GM19023 (cell line): Measurements from ENCODE around the gene PLEKHG5.
"Not testable (repeated sequence)": the region's sequence is repeated elsewhere in the genome, so short reads cannot be mapped to it uniquely, and the experiment has no call there.

Source experiments
- ATAC-seq: cut with Tn5 transposase; IDR thresholded peaks from one replicate; pipeline ENCODE4 v1.9.1; 2021; ENCODE audit warnings: mild to moderate bottlenecking, moderate library complexity; ENCODE audit not compliant: unreplicated experiment

PLEKHG5 gene

DNA sequence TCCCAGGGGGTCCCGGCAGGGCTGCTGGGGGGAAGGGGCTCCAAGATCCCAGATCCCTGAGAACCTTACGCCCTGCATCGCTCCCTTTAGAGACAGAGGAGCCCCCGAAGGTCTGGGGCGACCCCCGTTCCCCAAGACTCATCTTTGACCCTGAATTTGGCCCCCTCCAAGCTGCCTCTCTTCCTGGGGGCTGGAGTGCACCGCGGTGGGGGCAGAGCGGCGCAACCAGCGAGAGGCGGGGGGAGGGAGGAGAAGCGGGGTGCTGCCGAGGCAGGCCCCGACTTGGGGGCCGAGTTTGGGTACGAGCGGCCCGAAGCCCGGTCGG, 5.4 kb upstream of the PLEKHG5 start:
- ATAC-seq = no peak

- no peak for ATAC-seq
Measured at GRCh38 chr1:6496365-6496721, 4.9 kb upstream of the PLEKHG5 start.

GRCh38 chr1:6495540-6496364, 4.3 kb upstream of the PLEKHG5 start:
- ATAC-seq = no peak

- no peak for ATAC-seq
Measured at GRCh38 chr1:6495041-6495441, 3.6 kb upstream of the PLEKHG5 start.

DNA sequence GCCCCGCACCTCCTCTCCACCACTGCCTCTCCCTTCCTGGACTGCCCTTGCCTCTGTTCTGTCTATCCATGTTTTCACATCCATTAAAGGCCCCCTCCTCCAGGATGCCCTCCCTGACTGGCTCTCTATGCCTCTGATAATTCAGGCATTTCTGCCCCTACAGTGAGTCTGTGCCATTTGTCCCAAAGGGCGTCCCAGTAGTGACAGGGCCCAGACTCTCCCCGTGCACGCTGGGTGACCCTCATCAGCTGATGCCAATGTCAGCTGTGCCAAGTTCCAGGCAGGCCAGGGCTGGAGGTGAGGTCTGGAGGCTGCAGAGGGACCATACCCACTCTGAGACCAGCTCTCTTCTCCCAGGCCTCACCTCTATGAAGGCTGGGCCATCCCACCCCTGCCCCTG, 3.2 kb upstream of the PLEKHG5 start:
- no peak for ATAC-seq

DNA sequence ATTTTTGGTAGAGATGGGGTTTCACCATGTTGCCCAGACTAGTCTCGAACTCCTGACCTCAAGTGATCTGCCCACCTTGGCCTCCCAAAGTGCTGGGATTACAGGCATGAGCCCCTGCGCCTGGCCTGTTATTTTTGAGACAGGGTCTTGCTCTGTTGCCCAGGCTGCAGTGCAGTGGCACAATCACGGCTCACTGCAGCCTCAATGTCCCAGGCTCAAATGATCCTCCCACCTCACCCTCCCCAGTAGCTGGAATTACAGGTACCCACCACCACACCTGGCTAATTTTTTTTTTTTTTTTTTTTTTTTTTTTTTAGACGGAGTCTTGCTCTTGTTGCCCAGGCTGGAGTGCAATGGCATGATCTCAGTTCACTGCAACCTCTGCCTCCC, 2.4 kb upstream of the PLEKHG5 start:
- not testable (repeated sequence) for ATAC-seq

GRCh38 chr1:6491966-6492365, 499 bp upstream of the PLEKHG5 start:
- ATAC-seq = no peak

DNA sequence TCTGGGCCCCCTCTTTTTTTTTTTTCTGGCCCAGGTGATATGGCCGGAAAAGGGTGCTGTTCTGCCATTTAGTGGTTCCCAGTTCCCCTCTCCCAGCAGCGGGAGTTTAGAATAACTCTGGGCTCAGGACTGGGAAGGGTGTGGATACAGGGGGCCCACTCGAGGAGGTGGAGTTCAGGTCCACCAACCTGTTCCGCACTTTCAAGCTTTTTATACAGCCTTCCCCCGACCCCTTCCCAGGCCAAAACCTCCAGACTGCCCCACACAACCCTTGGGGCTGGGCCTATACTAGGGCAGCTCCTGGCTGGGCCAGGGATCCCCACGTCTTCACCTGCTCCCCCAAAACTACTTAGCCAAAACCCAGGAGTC, 402 bp downstream of the PLEKHG5 start:
- no peak for ATAC-seq

DNA sequence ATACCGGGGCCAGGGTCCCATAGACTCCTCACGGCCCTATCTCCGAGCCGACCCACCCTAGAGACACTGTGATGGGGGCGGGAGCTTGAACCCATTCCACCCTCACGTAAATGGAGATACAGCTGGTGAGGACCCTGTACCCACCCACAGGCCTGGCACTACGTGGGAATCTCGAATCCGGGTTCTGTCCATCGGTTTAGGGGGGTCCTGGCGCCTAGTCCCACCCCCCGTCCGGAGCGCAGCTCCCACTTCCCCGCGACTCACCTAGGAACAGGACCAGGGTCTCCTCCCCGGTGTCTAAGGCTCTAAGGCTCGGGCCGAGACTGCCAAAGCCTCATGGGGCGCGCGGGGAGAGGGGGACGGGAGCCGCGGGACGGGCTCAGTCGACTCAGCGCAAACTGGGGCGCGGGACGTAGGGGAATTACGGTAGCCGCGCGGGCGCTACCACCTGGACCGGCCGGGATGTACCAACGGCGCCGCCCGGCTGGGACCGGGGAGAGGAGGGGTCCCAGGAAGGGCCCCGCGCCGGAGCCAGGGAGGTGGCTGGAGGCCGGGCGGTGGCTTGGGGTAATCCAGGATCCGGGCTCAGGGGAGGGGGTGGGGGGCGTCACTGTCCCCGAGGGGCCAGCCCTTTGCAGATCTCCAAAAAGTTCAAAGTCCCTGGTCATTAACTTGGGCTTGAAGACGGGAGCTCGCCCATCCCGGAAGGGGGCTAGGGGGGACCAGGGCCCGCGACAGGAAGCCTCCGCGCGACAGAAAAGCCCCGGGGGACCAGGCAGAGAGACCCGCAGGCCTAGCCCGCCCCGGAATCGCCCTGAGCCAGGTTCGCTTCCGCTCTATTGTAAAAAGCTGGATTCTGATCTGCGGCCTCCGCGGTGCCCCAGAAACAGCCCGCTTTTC, 1.0 kb downstream of the PLEKHG5 start:
- peak; percentile 40 for ATAC-seq

- ATAC-seq = peak; percentile 53
Measured at GRCh38 chr1:6489799-6490180, 1.7 kb downstream of the PLEKHG5 start.

- no peak for ATAC-seq
Measured at GRCh38 chr1:6489383-6489765, 2.1 kb downstream of the PLEKHG5 start.

DNA sequence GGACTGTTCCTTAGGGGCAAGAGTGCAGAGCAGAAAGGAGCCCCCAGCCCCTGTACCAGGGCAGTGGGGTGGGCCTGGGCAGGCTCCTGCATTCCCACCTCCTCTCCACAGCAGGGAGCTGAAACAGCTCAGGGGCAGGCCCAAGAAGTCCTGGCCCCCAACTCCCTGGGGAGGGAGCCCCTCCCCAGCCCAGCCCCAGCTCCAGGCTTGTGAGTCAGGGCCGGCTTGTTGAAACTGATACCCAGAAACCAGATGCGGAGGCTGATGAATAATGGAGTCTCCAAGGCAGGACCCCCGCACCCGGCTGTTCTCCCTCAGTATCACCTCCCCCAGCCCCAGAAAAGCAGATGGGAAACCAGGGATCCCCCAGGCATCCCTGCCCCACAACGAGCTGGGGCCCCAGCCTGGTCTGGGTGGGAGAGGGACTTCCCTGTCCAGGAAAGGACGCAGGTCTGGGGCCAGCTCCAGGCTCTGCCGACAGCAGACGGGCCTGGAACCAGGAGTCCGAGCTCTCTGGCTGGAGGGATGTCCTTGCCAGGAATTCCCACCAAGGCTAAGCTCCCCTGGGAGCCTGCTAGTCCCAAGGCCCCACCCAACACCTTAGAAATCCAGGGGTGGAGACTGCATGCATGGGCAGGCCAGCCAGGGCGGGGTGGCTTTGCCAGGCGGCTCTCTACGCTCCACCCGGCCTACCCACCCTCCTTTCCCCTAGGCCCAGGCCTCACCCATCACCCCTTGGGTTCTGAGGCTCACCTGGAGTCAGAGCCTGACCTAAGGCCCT, 2.7 kb downstream of the PLEKHG5 start:
- ATAC-seq = no peak

DNA sequence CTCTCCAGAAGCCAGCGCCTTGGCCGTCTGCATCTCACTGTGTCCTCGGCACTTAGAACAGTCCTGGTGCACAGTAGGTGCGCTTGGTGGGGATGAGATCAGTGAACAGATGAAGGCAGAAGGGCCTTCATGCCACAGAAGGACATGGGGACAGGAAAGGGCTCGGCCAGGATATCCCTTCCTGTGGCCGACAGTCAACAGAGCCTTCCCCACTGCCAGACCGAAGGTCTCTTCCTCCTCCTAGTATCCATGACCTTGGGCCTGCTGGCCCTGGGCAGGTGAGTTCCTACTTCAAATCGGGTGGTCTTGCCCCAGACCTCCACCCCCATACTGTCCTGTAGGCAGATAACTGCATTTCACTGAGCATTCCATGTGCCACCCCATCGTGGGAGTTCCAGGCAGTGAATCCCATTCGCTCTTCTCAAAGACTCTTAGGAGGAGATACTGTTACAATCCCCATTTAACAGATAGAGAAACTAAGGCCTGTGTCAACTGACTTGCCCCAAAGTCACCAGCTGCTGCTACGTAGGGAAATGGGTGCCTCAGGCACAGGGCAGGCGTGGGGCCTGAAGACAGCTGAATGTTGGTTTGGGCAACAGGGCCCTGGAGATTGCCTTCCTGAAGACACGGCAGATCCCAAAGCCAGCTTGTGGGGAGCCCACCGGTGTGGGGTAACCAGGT, 3.5 kb downstream of the PLEKHG5 start:
- ATAC-seq = no peak

GRCh38 chr1:6486433-6487011, 4.9 kb downstream of the PLEKHG5 start:
- ATAC-seq = no peak

GRCh38 chr1:6485168-6486101, 6.0 kb downstream of the PLEKHG5 start:
- ATAC-seq = no peak

GRCh38 chr1:6484826-6485167, 6.7 kb downstream of the PLEKHG5 start:
- no peak for ATAC-seq

DNA sequence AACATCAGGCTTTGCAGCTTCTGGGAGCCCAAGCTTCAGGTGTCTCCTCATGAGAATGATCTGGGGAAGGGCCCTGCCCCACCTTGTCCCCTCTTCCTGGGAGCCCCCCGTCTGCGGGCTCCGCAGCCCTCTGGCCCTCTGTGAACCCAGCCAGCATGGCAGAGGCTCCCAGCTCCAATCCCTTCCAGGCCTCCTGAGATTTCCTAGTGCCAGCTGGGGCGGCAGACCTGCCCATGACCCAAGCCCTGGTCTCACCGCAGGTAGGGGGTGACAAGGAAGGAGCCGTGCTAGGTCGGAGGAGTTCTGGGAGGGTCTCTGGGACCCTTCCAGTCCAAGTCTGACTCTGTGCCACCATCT, 7.7 kb downstream of the PLEKHG5 start:
- ATAC-seq = no peak

DNA sequence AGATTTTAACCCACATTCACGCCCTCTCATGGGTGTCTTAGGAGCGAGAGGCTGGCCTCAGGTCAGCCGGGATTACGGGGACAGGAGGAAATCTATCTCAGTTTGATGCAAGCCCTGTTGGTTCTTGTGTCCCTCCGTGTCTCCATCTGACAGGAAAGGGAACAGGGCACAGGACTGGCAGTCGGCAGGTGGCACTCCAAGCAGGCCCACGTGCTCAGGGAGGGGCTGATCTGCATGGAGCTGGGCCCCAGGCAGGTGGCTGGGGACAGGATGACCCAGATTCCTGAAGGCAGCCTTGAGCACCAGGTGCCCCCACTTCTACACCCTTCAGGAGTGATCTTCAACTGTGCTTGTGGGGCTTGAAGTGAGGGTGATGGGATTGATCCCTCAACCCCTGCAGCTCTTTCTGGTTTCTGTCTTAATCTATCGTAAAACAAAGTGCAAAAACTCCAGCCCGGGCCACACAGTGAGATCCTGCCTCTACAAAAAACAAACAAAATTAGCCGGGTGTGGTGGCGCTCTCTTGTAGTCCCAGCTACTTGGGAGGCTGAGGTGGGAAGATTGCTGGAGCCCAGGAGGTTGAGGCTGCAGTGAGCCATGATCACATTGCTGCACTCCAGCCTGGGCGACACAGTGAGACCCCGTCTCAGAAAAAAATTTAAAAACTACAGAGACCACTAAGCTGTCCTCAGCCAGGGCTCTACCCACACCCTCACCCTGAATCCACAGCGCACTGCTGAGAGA, 8.3 kb downstream of the PLEKHG5 start:
- ATAC-seq = no peak

- no peak for ATAC-seq
Measured at GRCh38 chr1:6481820-6482219, 9.6 kb downstream of the PLEKHG5 start.
